Trophoblast cell (in vitro differentiated cells and primary cell): ENCODE results near the gene MYO15B.

Experiments used
- DNase-seq, 2 donors: peaks; one replicate each; pipeline ENCODE4 v3.0.0-alpha.2; 2016
- H2AFZ ChIP-seq: 2 replicates; pipeline ENCODE4 v1.6.1; 2013; ENCODE audit warnings: low read length, moderate library complexity, mild to moderate bottlenecking; ENCODE audit not compliant: insufficient read depth, poor library complexity
- H2AK5ac ChIP-seq: 2 replicates; pipeline ENCODE4 v1.6.1; 2013; ENCODE audit warnings: mild to moderate bottlenecking, low read length
- H2BK120ac ChIP-seq: 2 replicates; pipeline ENCODE4 v1.6.1; 2013; ENCODE audit warnings: low read length, mild to moderate bottlenecking, moderate library complexity; ENCODE audit not compliant: insufficient read depth, poor library complexity
- H2BK12ac ChIP-seq: 2 replicates; pipeline ENCODE4 v1.6.1; 2013; ENCODE audit warnings: mild to moderate bottlenecking, low read length, moderate library complexity
- H2BK5ac ChIP-seq: 2 replicates; pipeline ENCODE4 v1.6.1; 2013; ENCODE audit warnings: low read length, low read depth, moderate library complexity, mild to moderate bottlenecking; ENCODE audit not compliant: poor library complexity
- H3K14ac ChIP-seq: 2 replicates; pipeline ENCODE4 v1.6.1; 2013; ENCODE audit warnings: mild to moderate bottlenecking, low read length
- H3K18ac ChIP-seq: 2 replicates; pipeline ENCODE4 v1.6.1; 2013; ENCODE audit warnings: mild to moderate bottlenecking, low read length
- H3K23ac ChIP-seq: 2 replicates; pipeline ENCODE4 v1.6.1; 2013; ENCODE audit warnings: low read length
- H3K27ac ChIP-seq: 2 replicates; pipeline ENCODE4 v1.5.1; 2013; ENCODE audit warnings: low read depth, mild to moderate bottlenecking, inconsistent platforms, low read length, moderate library complexity
- H3K27me3 ChIP-seq: 2 replicates; pipeline ENCODE4 v1.6.1; 2013; ENCODE audit warnings: inconsistent platforms, mild to moderate bottlenecking, low read length, moderate library complexity; ENCODE audit not compliant: insufficient read depth
- H3K36me3 ChIP-seq, 2 experiments: 1 replicate in 1 of 2; 2 replicates in 1 of 2; pipeline ENCODE4 v1.6.1; 2013; ENCODE audit warnings: low read length in 2 of 2, mild to moderate bottlenecking in 2 of 2, moderate library complexity in 1 of 2; ENCODE audit not compliant: insufficient read depth in 2 of 2, control insufficient read depth in 1 of 2
- H3K4ac ChIP-seq: 2 replicates; pipeline ENCODE4 v1.6.1; 2013; ENCODE audit warnings: low read depth, mild to moderate bottlenecking, low read length, moderate library complexity
- H3K4me1 ChIP-seq, 2 experiments: 1 replicate in 1 of 2; 2 replicates in 1 of 2; pipeline ENCODE4 v1.6.1; 2013; ENCODE audit warnings: low read length in 2 of 2, mild to moderate bottlenecking in 2 of 2, moderate library complexity in 1 of 2; ENCODE audit not compliant: insufficient read depth in 2 of 2, control insufficient read depth in 1 of 2
- H3K4me2 ChIP-seq: 2 replicates; pipeline ENCODE4 v1.6.1; 2013; ENCODE audit warnings: inconsistent platforms, mild to moderate bottlenecking, low read length, moderate library complexity
- H3K4me3 ChIP-seq: 2 replicates; pipeline ENCODE4 v1.5.1; 2013; ENCODE audit warnings: mild to moderate bottlenecking, low read depth, low read length, inconsistent platforms
- H3K79me1 ChIP-seq: one replicate; pipeline ENCODE4 v1.6.1; 2013; ENCODE audit warnings: low read length
- H3K79me2 ChIP-seq: 2 replicates; pipeline ENCODE4 v1.6.1; 2013; ENCODE audit warnings: low read length, mild to moderate bottlenecking; ENCODE audit not compliant: control insufficient read depth, insufficient read depth, poor library complexity
- H3K9ac ChIP-seq: 2 replicates; pipeline ENCODE4 v1.6.1; 2013; ENCODE audit warnings: mild to moderate bottlenecking, low read length
- H3K9me3 ChIP-seq: 2 replicates; pipeline ENCODE4 v1.6.1; 2013; ENCODE audit warnings: low read depth, mild to moderate bottlenecking, control low read depth, inconsistent platforms, low read length; ENCODE audit not compliant: insufficient read depth
- H4K12ac ChIP-seq: 2 replicates; pipeline ENCODE4 v1.6.1; 2013; ENCODE audit warnings: low read depth, mild to moderate bottlenecking, low read length, moderate library complexity
- H4K8ac ChIP-seq: 2 replicates; pipeline ENCODE4 v1.6.1; 2013; ENCODE audit warnings: low read depth, mild to moderate bottlenecking, low read length, moderate library complexity
- H4K91ac ChIP-seq: one replicate; pipeline ENCODE4 v1.6.1; 2013; ENCODE audit warnings: low read depth, mild to moderate bottlenecking, low read length, moderate library complexity
- WGBS: extraction: QIAGEN DNeasy Blood & Tissue Kit; methylation state at CpG from one replicate; pipeline ENCODE4 v1.1.7; 2013; ENCODE audit warnings: missing lambda C conversion rate; ENCODE audit not compliant: insufficient read length, insufficient coverage; ENCODE audit errors: extremely low coverage; 5-methylcytosine and 5-hydroxymethylcytosine counted together

MYO15B gene

GRCh38 chr17:75565618-75566017 is 22.0 kb upstream of the MYO15B start:
- no peaks in the 10 kb centered on the region for H3K27me3 ChIP-seq
- no peak overlapping the region for H3K9ac ChIP-seq
- no peak overlapping the region for H3K18ac ChIP-seq
- H3K14ac ChIP-seq = no peak overlapping the region
- H3K27ac ChIP-seq = no peak overlapping the region
- no peak overlapping the region for H3K23ac ChIP-seq
- no peak for DNase-seq
- no peak overlapping the region for H4K91ac ChIP-seq
- H4K8ac ChIP-seq = no peak overlapping the region
- H3K79me1 ChIP-seq = no peaks in the 10 kb centered on the region
- no peak overlapping the region for H3K4me3 ChIP-seq
- H3K4ac ChIP-seq = no peak overlapping the region
- H3K9me3 ChIP-seq = no peaks in the 10 kb centered on the region
- peaks cover 43 to 50% of the 10 kb centered on the region in 2 experiments for H3K36me3 ChIP-seq
- no peak overlapping the region for H3K4me2 ChIP-seq
- peaks cover 8% of the 10 kb centered on the region in 2 experiments for H3K4me1 ChIP-seq
- no peak overlapping the region for H2BK12ac ChIP-seq
- H2BK5ac ChIP-seq = no peak overlapping the region
- H4K12ac ChIP-seq = no peak overlapping the region
- no CpG with 5 or more reads among the region's 6 CpGs for WGBS
- no peak overlapping the region for H2BK120ac ChIP-seq
- peak overlapping the region; percentile 32 for H2AK5ac ChIP-seq
- no peak overlapping the region for H2AFZ ChIP-seq
- H3K79me2 ChIP-seq = no peaks in the 10 kb centered on the region

- peaks cover 50 to 57% of the 10 kb centered on the region in 2 experiments for H3K36me3 ChIP-seq
- no peak overlapping the region for H2AK5ac ChIP-seq
- H3K4ac ChIP-seq = no peak overlapping the region
- H4K8ac ChIP-seq = no peak overlapping the region
- no peak overlapping the region for H2BK12ac ChIP-seq
- H3K18ac ChIP-seq = no peak overlapping the region
- H3K4me3 ChIP-seq = no peak overlapping the region
- no peak for DNase-seq
- WGBS = no CpG with 5 or more reads among the region's 6 CpGs
- no peak overlapping the region for H2BK120ac ChIP-seq
- H2AFZ ChIP-seq = no peak overlapping the region
- no peak overlapping the region for H3K14ac ChIP-seq
- H3K9me3 ChIP-seq = no peaks in the 10 kb centered on the region
- no peak overlapping the region for H4K91ac ChIP-seq
- no peak overlapping the region for H3K27ac ChIP-seq
- H4K12ac ChIP-seq = no peak overlapping the region
- H3K4me1 ChIP-seq = peaks cover 8% of the 10 kb centered on the region in 2 experiments
- no peak overlapping the region for H3K9ac ChIP-seq
- no peaks in the 10 kb centered on the region for H3K79me2 ChIP-seq
- H3K79me1 ChIP-seq = no peaks in the 10 kb centered on the region
- no peak overlapping the region for H3K4me2 ChIP-seq
- H3K27me3 ChIP-seq = no peaks in the 10 kb centered on the region
- no peak overlapping the region for H3K23ac ChIP-seq
- H2BK5ac ChIP-seq = no peak overlapping the region
Measured at GRCh38 chr17:75566416-75566815, 21.2 kb upstream of the MYO15B start.

GRCh38 chr17:75566834-75567233 is 20.8 kb upstream of the MYO15B start:
- Histone ChIP-seq H3K14ac (no peak overlapping the region), H3K18ac (no peak overlapping the region), H3K4me3 (no peak overlapping the region), H3K4ac (no peak overlapping the region), H3K4me2 (no peak overlapping the region), H3K9me3 (no peaks in the 10 kb centered on the region), H3K27ac (no peak overlapping the region), H2BK120ac (no peak overlapping the region), H4K8ac (no peak overlapping the region), H2BK12ac (no peak overlapping the region), H3K79me1 (no peaks in the 10 kb centered on the region), H2AFZ (no peak overlapping the region), H3K36me3 (peaks cover 53 to 59% of the 10 kb centered on the region in 2 experiments), H3K79me2 (no peaks in the 10 kb centered on the region), H3K27me3 (no peaks in the 10 kb centered on the region), H3K23ac (no peak overlapping the region), H3K9ac (no peak overlapping the region), H4K12ac (no peak overlapping the region), H4K91ac (no peak overlapping the region), H2BK5ac (no peak overlapping the region), H3K4me1 (peaks cover 8% of the 10 kb centered on the region in 2 experiments), H2AK5ac (no peak overlapping the region)
- DNase-seq = no peak
- WGBS = no CpG with 5 or more reads among the region's 5 CpGs

- H3K27me3 ChIP-seq = no peaks in the 10 kb centered on the region
- no peak overlapping the region for H3K4me2 ChIP-seq
- no peak overlapping the region for H2AFZ ChIP-seq
- no peak overlapping the region for H3K4ac ChIP-seq
- H2BK12ac ChIP-seq = no peak overlapping the region
- H3K79me1 ChIP-seq = no peaks in the 10 kb centered on the region
- H4K12ac ChIP-seq = no peak overlapping the region
- no peak overlapping the region for H4K8ac ChIP-seq
- no peaks in the 10 kb centered on the region for H3K79me2 ChIP-seq
- peaks cover 50 to 59% of the 10 kb centered on the region in 2 experiments for H3K36me3 ChIP-seq
- H3K4me3 ChIP-seq = no peak overlapping the region
- no peak overlapping the region for H4K91ac ChIP-seq
- WGBS = no CpG with 5 or more reads among the region's 31 CpGs
- no peaks in the 10 kb centered on the region for H3K9me3 ChIP-seq
- H3K4me1 ChIP-seq = peaks cover 8 to 12% of the 10 kb centered on the region in 2 experiments
- no peak overlapping the region for H2BK5ac ChIP-seq
- DNase-seq = no peak
- H2AK5ac ChIP-seq = no peak overlapping the region
- H3K27ac ChIP-seq = no peak overlapping the region
- H3K14ac ChIP-seq = no peak overlapping the region
- H2BK120ac ChIP-seq = no peak overlapping the region
- no peak overlapping the region for H3K9ac ChIP-seq
- H3K18ac ChIP-seq = no peak overlapping the region
- no peak overlapping the region for H3K23ac ChIP-seq
Measured at GRCh38 chr17:75568412-75569255, 19.0 kb upstream of the MYO15B start.
